H9 (cell line): ENCODE results near the gene CEP128. TPM values are rescaled to one million over a fixed set of nuclear protein-coding genes. Genes with fewer than 3 reads are reported as not detected.
A peak's percentile ranks its signal among the peaks of the same experiment; 100 is the strongest.

Experiments
- DNase-seq: peaks from one replicate; pipeline ENCODE4 v3.0.0-alpha.2; 2017
- H2AFZ ChIP-seq: one replicate; pipeline ENCODE4 v1.6.1; 2013; ENCODE audit warnings: mild to moderate bottlenecking, low read length, control low read depth, moderate library complexity
- H2AK5ac ChIP-seq: 2 replicates; pipeline ENCODE4 v1.6.1; 2013; ENCODE audit warnings: low read length, control low read depth, mixed read lengths; ENCODE audit not compliant: insufficient read length
- H2BK120ac ChIP-seq: one replicate; pipeline ENCODE4 v1.6.1; 2013; ENCODE audit warnings: low read depth, mild to moderate bottlenecking, low read length, control low read depth, inconsistent platforms; ENCODE audit not compliant: poor library complexity, severe bottlenecking
- H2BK12ac ChIP-seq: 2 replicates; pipeline ENCODE4 v1.6.1; 2013; ENCODE audit warnings: low read length, control low read depth, mixed read lengths, low read depth; ENCODE audit not compliant: insufficient read length
- H2BK15ac ChIP-seq: 2 replicates; pipeline ENCODE4 v1.6.1; 2013; ENCODE audit warnings: low read depth, low read length, control low read depth
- H2BK20ac ChIP-seq: one replicate; pipeline ENCODE4 v1.6.1; 2013; ENCODE audit warnings: low read depth, mild to moderate bottlenecking, low read length, control low read depth, inconsistent platforms; ENCODE audit not compliant: poor library complexity, severe bottlenecking
- H2BK5ac ChIP-seq: 2 replicates; pipeline ENCODE4 v1.6.1; 2013; ENCODE audit warnings: low read length, control low read depth, mixed read lengths; ENCODE audit not compliant: insufficient read length
- H3K14ac ChIP-seq: 2 replicates; pipeline ENCODE4 v1.6.1; 2013; ENCODE audit warnings: low read length, control low read depth; ENCODE audit not compliant: insufficient read depth
- H3K18ac ChIP-seq: 2 replicates; pipeline ENCODE4 v1.6.1; 2013; ENCODE audit warnings: low read depth, mild to moderate bottlenecking, mixed read lengths, low read length, control low read depth; ENCODE audit not compliant: insufficient read length
- H3K23ac ChIP-seq: 2 replicates; pipeline ENCODE4 v1.6.1; 2013; ENCODE audit warnings: low read length, control low read depth, mixed read lengths, low read depth; ENCODE audit not compliant: insufficient read length
- H3K23me2 ChIP-seq: 2 replicates; pipeline ENCODE4 v1.6.1; 2013; ENCODE audit warnings: low read depth, mild to moderate bottlenecking, mixed read lengths, low read length, control low read depth; ENCODE audit not compliant: insufficient read length, poor library complexity, severe bottlenecking
- H3K27ac ChIP-seq: 2 replicates; pipeline ENCODE4 v1.5.1; 2013; ENCODE audit warnings: low read length, control low read depth, mixed read lengths, low read depth; ENCODE audit not compliant: insufficient read length
- H3K27me3 ChIP-seq: 2 replicates; pipeline ENCODE4 v1.6.1; 2013; ENCODE audit warnings: low read length, control low read depth, inconsistent platforms; ENCODE audit not compliant: insufficient read depth
- H3K4ac ChIP-seq: 2 replicates; pipeline ENCODE4 v1.6.1; 2013; ENCODE audit warnings: low read depth, mild to moderate bottlenecking, control low read depth, inconsistent platforms, low read length, moderate library complexity
- H3K4me1 ChIP-seq: 2 replicates; pipeline ENCODE4 v1.6.1; 2013; ENCODE audit warnings: low read length, control low read depth, inconsistent platforms; ENCODE audit not compliant: insufficient read depth
- H3K4me2 ChIP-seq: 2 replicates; pipeline ENCODE4 v1.6.1; 2013; ENCODE audit warnings: low read length, control low read depth, mixed read lengths; ENCODE audit not compliant: insufficient read length, insufficient read depth
- H3K56ac ChIP-seq: 2 replicates; pipeline ENCODE4 v1.6.1; 2013; ENCODE audit warnings: low read depth, mild to moderate bottlenecking, mixed read lengths, low read length, control low read depth; ENCODE audit not compliant: insufficient read length
- H3K79me1 ChIP-seq: 2 replicates; pipeline ENCODE4 v1.6.1; 2013; ENCODE audit warnings: low read depth, mild to moderate bottlenecking, moderate library complexity, low read length, control low read depth, inconsistent platforms; ENCODE audit not compliant: insufficient read depth, poor library complexity, severe bottlenecking
- H3K79me2 ChIP-seq: 2 replicates; pipeline ENCODE4 v1.6.1; 2013; ENCODE audit warnings: low read length, control low read depth, inconsistent platforms; ENCODE audit not compliant: insufficient read depth
- H3K9ac ChIP-seq: 2 replicates; pipeline ENCODE4 v1.6.1; 2013; ENCODE audit warnings: low read length, control low read depth, mixed read lengths; ENCODE audit not compliant: insufficient read length; ENCODE audit errors: extremely low read depth
- H3K9me3 ChIP-seq: one replicate; pipeline ENCODE4 v1.6.1; 2013; ENCODE audit warnings: low read depth, low read length, inconsistent platforms; ENCODE audit not compliant: control insufficient read depth
- H3T11ph ChIP-seq: one replicate; pipeline ENCODE4 v1.6.1; 2013; ENCODE audit warnings: mild to moderate bottlenecking, low read length, control low read depth, inconsistent platforms
- H4K20me1 ChIP-seq: one replicate; pipeline ENCODE4 v1.6.1; 2013; ENCODE audit not compliant: control insufficient read depth, insufficient read length, insufficient read depth
- H4K5ac ChIP-seq: 2 replicates; pipeline ENCODE4 v1.6.1; 2013; ENCODE audit warnings: low read depth, mild to moderate bottlenecking, mixed read lengths, low read length, control low read depth; ENCODE audit not compliant: insufficient read length
- H4K8ac ChIP-seq: replicated peaks from 2 replicates; pipeline ENCODE4 v1.6.1; 2013; ENCODE audit warnings: low read length, control low read depth, mixed read lengths, low read depth; ENCODE audit not compliant: insufficient read length
- H4K91ac ChIP-seq: 2 replicates; pipeline ENCODE4 v1.6.1; 2013; ENCODE audit warnings: low read depth, mild to moderate bottlenecking, moderate library complexity, mixed read lengths, low read length, control low read depth; ENCODE audit not compliant: insufficient read length
- H3K27ac Mint-ChIP-seq, 3 experiments: 2 replicates in 2 of 3; 3 replicates in 1 of 3; pipeline ENCODE4 v1.8.0; 2020 to 2021; ENCODE audit warnings: mixed read lengths in 3 of 3, mild to moderate bottlenecking in 1 of 3, moderate library complexity in 1 of 3
- H3K27me3 Mint-ChIP-seq: 2 replicates; pipeline ENCODE4 v1.8.0; 2021; ENCODE audit warnings: low read depth, mild to moderate bottlenecking, moderate library complexity, mixed read lengths
- H3K36me3 Mint-ChIP-seq, 3 experiments: 2 replicates in 2 of 3; 3 replicates in 1 of 3; pipeline ENCODE4 v1.8.0; 2020 to 2021; ENCODE audit warnings: low read depth in 3 of 3, mixed read lengths in 3 of 3; ENCODE audit not compliant: insufficient read depth in 1 of 3
- H3K4me1 Mint-ChIP-seq, 2 experiments: 2 replicates each; pipeline ENCODE4 v1.8.0; 2020; ENCODE audit warnings: mixed read lengths in 2 of 2
- H3K4me3 Mint-ChIP-seq, 2 experiments: 2 replicates in 1 of 2; 3 replicates in 1 of 2; pipeline ENCODE4 v1.8.0; 2020 to 2021; ENCODE audit warnings: mild to moderate bottlenecking in 2 of 2, mixed read lengths in 2 of 2, moderate library complexity in 1 of 2
- H3K9me3 Mint-ChIP-seq, 2 experiments: 2 replicates in 1 of 2; 3 replicates in 1 of 2; pipeline ENCODE4 v1.8.0; 2020; ENCODE audit warnings: mild to moderate bottlenecking in 2 of 2, mixed read lengths in 2 of 2, moderate library complexity in 1 of 2
- CTCF ChIP-seq: fragments of 200-600 bp; sonication (generic); conservative IDR thresholded peaks from 3 replicates; pipeline ENCODE4 v1.8.0; 2021; ENCODE audit warnings: antibody characterized with exemption, mild to moderate bottlenecking
- WGBS: extraction: QIAGEN DNeasy Blood & Tissue Kit; methylation state at CpG from one replicate; pipeline ENCODE4 v1.1.7; 2013; ENCODE audit warnings: missing lambda C conversion rate, low lambda C conversion rate, mixed read lengths; ENCODE audit not compliant: insufficient read length; ENCODE audit errors: extremely low coverage; 5-methylcytosine and 5-hydroxymethylcytosine counted together
- total RNA-seq: library from RNA; stranded (reverse); gene quantifications from 2 replicates; pipeline ENCODE4 v1.2.1, GENCODE V29; 2021

Gene CEP128
- total RNA-seq, 1 experiment from 2014 or later, result 16.3 TPM

GRCh38 chr14:80572666-80573065 lies 368.9 kb downstream of the CEP128 start:
- Histone ChIP-seq H3K23ac (no peak overlapping the region), H2AFZ (no peak overlapping the region), H3K9ac (no peak overlapping the region), H3K79me1 (no peaks in the 10 kb centered on the region), H2BK120ac (no peak overlapping the region), H3K18ac (no peak overlapping the region), H2AK5ac (no peak overlapping the region), H3K56ac (no peak overlapping the region), H3K4me2 (no peak overlapping the region), H4K8ac (no peak overlapping the region), H3K14ac (no peak overlapping the region), H4K91ac (no peak overlapping the region), H3K27me3 (no peaks in the 10 kb centered on the region), H3K9me3 (no peaks in the 10 kb centered on the region), H3K23me2 (no peaks in the 10 kb centered on the region), H4K20me1 (no peaks in the 10 kb centered on the region), H4K5ac (no peak overlapping the region), H3K27ac (no peak overlapping the region), H3K79me2 (no peaks in the 10 kb centered on the region), H2BK5ac (no peak overlapping the region), H2BK12ac (no peak overlapping the region), H3T11ph (no peak overlapping the region), H3K4me1 (no peaks in the 10 kb centered on the region), H2BK20ac (no peak overlapping the region), H2BK15ac (no peak overlapping the region), H3K4ac (no peak overlapping the region)
- Mint-ChIP-seq H3K27ac (no peak overlapping the region), H3K4me1 (peaks cover 19% of the 10 kb centered on the region in 2 experiments), H3K4me3 (no peak overlapping the region), H3K36me3 (no peaks in the 10 kb centered on the region), H3K27me3 (no peaks in the 10 kb centered on the region), H3K9me3 (no peaks in the 10 kb centered on the region)
- DNase-seq, result no peak
- TF ChIP-seq CTCF, result peak; percentile 33; the same call in 2 of the 3 replicates
- WGBS, result no CpG with 5 or more reads among the region's 6 CpGs
